ENCODE data around the gene CCL7. TPM values are rescaled to one million over a fixed set of nuclear protein-coding genes. Genes with fewer than 3 reads are reported as not detected.
"Not testable (repeated sequence)": the region's sequence is repeated elsewhere in the genome, so short reads cannot be mapped to it uniquely, and the experiment has no call there.

The CCL7 gene
- total RNA-seq, 4 donors from 2014 or later: not detected

- 84 to 89% methylated on average over 9 of the region's 9 CpGs for WGBS, 2 donors (ENCODE audit: low coverage in 1 of 2)
- Histone ChIP-seq H3K4me3 (no peak overlapping the region), H3K36me3 (no peaks in the 10 kb centered on the region), H3K9me3 (peaks cover 0 to 2% of the 10 kb centered on the region in 2 donors), H3K27ac (no peak overlapping the region), H3K27me3 (no peaks in the 10 kb centered on the region), H3K4me1 (no peaks in the 10 kb centered on the region)
- DNase-seq: no peak
- in situ Hi-C loops (cut with MboI; ENCODE audit: low pct_ligation_motif_present in 1 of 4, low pct_unique_long_range_greater_than_20kb in 1 of 4, low sequenced_read_pairs in 3 of 4): no loop called here
- TF ChIP-seq POLR2AphosphoS5 (IDR thresholded peaks at IDR 0.05): no peak
- no peak for TF ChIP-seq CTCF (IDR thresholded peaks at IDR 0.05)
- TF ChIP-seq EP300 (IDR thresholded peaks at IDR 0.05; ENCODE audit: low read depth): no peak
- TF ChIP-seq POLR2A (IDR thresholded peaks at IDR 0.05): no peak
- intact Hi-C loops (cut with DNase I; ENCODE audit: low total_unique reads): no loop called here
These were observed 45.0 kb upstream of the CCL7 start for GRCh38 chr17:34225046-34225445.

GRCh38 chr17:34226011-34226743 is 43.8 kb upstream of the CCL7 start:
- intact Hi-C loops (cut with DNase I; ENCODE audit: low total_unique reads) (no loop called here), in situ Hi-C loops (cut with MboI; ENCODE audit: low pct_ligation_motif_present in 1 of 4, low pct_unique_long_range_greater_than_20kb in 1 of 4, low sequenced_read_pairs in 3 of 4) (no loop called here)
- Histone ChIP-seq H3K4me1 (no peaks in the 10 kb centered on the region), H3K4me3 (no peak overlapping the region), H3K36me3 (no peaks in the 10 kb centered on the region), H3K27ac (no peak overlapping the region), H3K9me3 (peaks cover 4% of the 10 kb centered on the region in 2 donors), H3K27me3 (no peaks in the 10 kb centered on the region)
- 64 to 67% methylated on average over 3 of the region's 3 CpGs for WGBS, 2 donors (ENCODE audit: low coverage in 1 of 2)
- no peak for DNase-seq
- TF ChIP-seq POLR2A (IDR thresholded peaks at IDR 0.05) (no peak), EP300 (IDR thresholded peaks at IDR 0.05; ENCODE audit: low read depth) (no peak), POLR2AphosphoS5 (IDR thresholded peaks at IDR 0.05) (no peak), CTCF (IDR thresholded peaks at IDR 0.05) (no peak)

GRCh38 chr17:34226744-34227034 is 43.3 kb upstream of the CCL7 start:
- in situ Hi-C loops (cut with MboI; ENCODE audit: low pct_ligation_motif_present in 1 of 4, low pct_unique_long_range_greater_than_20kb in 1 of 4, low sequenced_read_pairs in 3 of 4): no loop called here

GRCh38 chr17:34227293-34227692 is 42.7 kb upstream of the CCL7 start:
- H3K4me1 ChIP-seq; DNase-seq; H3K27ac ChIP-seq; H3K4me3 ChIP-seq; intact Hi-C loops (cut with DNase I; ENCODE audit: low total_unique reads); H3K27me3 ChIP-seq; in situ Hi-C loops (cut with MboI; ENCODE audit: low pct_ligation_motif_present in 1 of 4, low pct_unique_long_range_greater_than_20kb in 1 of 4, low sequenced_read_pairs in 3 of 4); H3K36me3 ChIP-seq; H3K9me3 ChIP-seq: not testable (repeated sequence)
- WGBS, 2 donors (ENCODE audit: low coverage in 1 of 2): 83% methylated on average over 2 of the region's 2 CpGs; no CpG with 5 or more reads in 1 of the 2 donors

More at GRCh38 chr17:34226744-34227034, 43.3 kb upstream of the CCL7 start:
- peaks cover 4% of the 10 kb centered on the region in 2 donors for H3K9me3 ChIP-seq
- DNase-seq: no peak
- no peak overlapping the region for H3K27ac ChIP-seq
- TF ChIP-seq CTCF (IDR thresholded peaks at IDR 0.05) (no peak), POLR2AphosphoS5 (IDR thresholded peaks at IDR 0.05) (no peak), EP300 (IDR thresholded peaks at IDR 0.05; ENCODE audit: low read depth) (no peak), POLR2A (IDR thresholded peaks at IDR 0.05) (no peak)
- no peaks in the 10 kb centered on the region for H3K27me3 ChIP-seq
- H3K4me1 ChIP-seq: no peaks in the 10 kb centered on the region
- intact Hi-C loops (cut with DNase I; ENCODE audit: low total_unique reads): no loop called here
- no peaks in the 10 kb centered on the region for H3K36me3 ChIP-seq
- no peak overlapping the region for H3K4me3 ChIP-seq

GRCh38 chr17:34227707-34228106 is 42.3 kb upstream of the CCL7 start:
- TF ChIP-seq POLR2AphosphoS5 (IDR thresholded peaks at IDR 0.05) (no peak), CTCF (IDR thresholded peaks at IDR 0.05) (no peak), POLR2A (IDR thresholded peaks at IDR 0.05) (no peak), EP300 (IDR thresholded peaks at IDR 0.05; ENCODE audit: low read depth) (no peak)
- 69 to 85% methylated on average over 3 of the region's 3 CpGs for WGBS, 2 donors (ENCODE audit: low coverage in 1 of 2)
- peaks cover 4% of the 10 kb centered on the region in 2 donors for H3K9me3 ChIP-seq
- in situ Hi-C loops (cut with MboI; ENCODE audit: low pct_ligation_motif_present in 1 of 4, low pct_unique_long_range_greater_than_20kb in 1 of 4, low sequenced_read_pairs in 3 of 4): no loop called here
- H3K4me1 ChIP-seq: no peaks in the 10 kb centered on the region
- no peak overlapping the region for H3K27ac ChIP-seq
- no peaks in the 10 kb centered on the region for H3K36me3 ChIP-seq
- intact Hi-C loops (cut with DNase I; ENCODE audit: low total_unique reads): no loop called here
- no peak for DNase-seq
- no peak overlapping the region for H3K4me3 ChIP-seq
- H3K27me3 ChIP-seq: no peaks in the 10 kb centered on the region

Measured in transverse colon (tissue), 4 donors.